Stimulated activated CD8-positive, alpha-beta memory T cell treated with anti-CD3 and anti-CD28 coated beads, Interleukin-15, amount 100 ng/mL, for 24 hours (primary cell): ENCODE results near the gene RNF14.
"Not testable (repeated sequence)": the region's sequence is repeated elsewhere in the genome, so short reads cannot be mapped to it uniquely, and the experiment has no call there.

Source experiments
- DNase-seq: peaks from one replicate; pipeline ENCODE4 v3.0.0-alpha.2; 2020; ENCODE audit warnings: low read depth

Gene RNF14

GRCh38 chr5:141968914-141969608 is at the start of gene RNF14:
Gene RNF14 (plus strand): TSS chr5:141969105. CDS start chr5:141973589, 4,484 bp downstream.
- peak; percentile 86 for DNase-seq

GRCh38 chr5:141919218-141920119 is 49.4 kb upstream of the RNF14 start:
- DNase-seq: no peak

GRCh38 chr5:141920771-141921170 is 48.1 kb upstream of the RNF14 start:
- no peak for DNase-seq

- DNase-seq: not testable (repeated sequence)
Observed at GRCh38 chr5:141922827-141923447, 46.0 kb upstream of the RNF14 start.

- peak; percentile 88 for DNase-seq
Observed at GRCh38 chr5:141923448-141924313, 45.2 kb upstream of the RNF14 start, which contains the start of gene DELE1. Gene DELE1 (plus strand): TSS chr5:141923871. CDS start chr5:141923942, 71 bp downstream.

GRCh38 chr5:141926434-141926833 is 42.5 kb upstream of the RNF14 start:
- no peak for DNase-seq

GRCh38 chr5:141928051-141928450 is 40.9 kb upstream of the RNF14 start:
- no peak for DNase-seq

- no peak for DNase-seq
Observed at GRCh38 chr5:141929398-141930058, 39.4 kb upstream of the RNF14 start.

GRCh38 chr5:141931694-141932093 is 37.2 kb upstream of the RNF14 start:
- DNase-seq: no peak

- no peak for DNase-seq
Observed at GRCh38 chr5:141933151-141933550, 35.8 kb upstream of the RNF14 start.

GRCh38 chr5:141934099-141934844 is 34.6 kb upstream of the RNF14 start:
- no peak for DNase-seq

- DNase-seq: no peak
Observed at GRCh38 chr5:141935538-141935937, 33.4 kb upstream of the RNF14 start.

- no peak for DNase-seq
Observed at GRCh38 chr5:141940695-141941271, 28.1 kb upstream of the RNF14 start.

- DNase-seq: no peak
Observed at GRCh38 chr5:141941307-141941706, 27.6 kb upstream of the RNF14 start.

GRCh38 chr5:141941779-141942178 is 27.1 kb upstream of the RNF14 start:
- DNase-seq: no peak

GRCh38 chr5:141942185-141942857 is 26.6 kb upstream of the RNF14 start:
- DNase-seq: no peak

GRCh38 chr5:141944076-141944475 is 24.8 kb upstream of the RNF14 start:
- no peak for DNase-seq

- DNase-seq: no peak
Observed at GRCh38 chr5:141945511-141946051, 23.3 kb upstream of the RNF14 start.

- no peak for DNase-seq
Observed at GRCh38 chr5:141947316-141947715, 21.6 kb upstream of the RNF14 start.
